CD4-positive, alpha-beta T cell treated with Interleukin-10 for 1 hour (primary cell): ENCODE data around the gene FAAH.
"Not testable (repeated sequence)": the region's sequence is repeated elsewhere in the genome, so short reads cannot be mapped to it uniquely, and the experiment has no call there.

ENCODE experiments used
- DNase-seq: peaks from one replicate; pipeline ENCODE4 v3.0.0-alpha.2; 2020

The FAAH gene

DNA sequence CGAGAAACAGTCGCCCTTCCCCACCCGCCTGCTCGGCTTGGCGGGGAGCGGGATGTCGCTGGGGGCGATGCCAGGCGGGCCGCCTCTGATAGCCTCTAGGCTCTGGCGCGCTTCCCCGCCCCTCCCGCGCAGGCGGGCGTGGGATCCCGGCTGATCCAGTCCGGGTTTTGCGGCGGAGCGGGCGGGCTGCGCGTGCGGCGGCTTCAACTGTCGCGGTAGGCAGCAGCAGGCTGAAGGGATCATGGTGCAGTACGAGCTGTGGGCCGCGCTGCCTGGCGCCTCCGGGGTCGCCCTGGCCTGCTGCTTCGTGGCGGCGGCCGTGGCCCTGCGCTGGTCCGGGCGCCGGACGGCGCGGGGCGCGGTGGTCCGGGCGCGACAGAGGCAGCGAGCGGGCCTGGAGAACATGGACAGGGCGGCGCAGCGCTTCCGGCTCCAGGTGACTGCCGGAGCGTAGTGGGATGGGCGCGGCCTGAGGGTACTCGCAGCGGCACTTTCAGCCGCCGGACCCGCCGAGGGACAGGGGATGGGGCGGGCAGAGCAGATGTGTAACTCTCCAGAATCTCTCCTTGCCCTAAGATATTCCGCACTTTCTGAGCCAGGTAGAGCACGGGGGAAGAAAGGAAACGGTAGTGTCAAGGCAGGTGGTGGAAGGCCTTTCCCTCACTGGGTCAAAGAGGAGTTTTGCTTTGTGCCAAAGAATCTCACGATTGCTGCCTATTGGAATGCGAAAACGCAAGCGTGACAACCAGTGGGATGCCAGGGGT lies at the start of gene FAAH:
FAAH (plus strand) TSS at position 210 of the 764 bp plus-strand sequence; CDS start at position 242, 32 bp downstream.
- DNase-seq = peak; percentile 47

DNA sequence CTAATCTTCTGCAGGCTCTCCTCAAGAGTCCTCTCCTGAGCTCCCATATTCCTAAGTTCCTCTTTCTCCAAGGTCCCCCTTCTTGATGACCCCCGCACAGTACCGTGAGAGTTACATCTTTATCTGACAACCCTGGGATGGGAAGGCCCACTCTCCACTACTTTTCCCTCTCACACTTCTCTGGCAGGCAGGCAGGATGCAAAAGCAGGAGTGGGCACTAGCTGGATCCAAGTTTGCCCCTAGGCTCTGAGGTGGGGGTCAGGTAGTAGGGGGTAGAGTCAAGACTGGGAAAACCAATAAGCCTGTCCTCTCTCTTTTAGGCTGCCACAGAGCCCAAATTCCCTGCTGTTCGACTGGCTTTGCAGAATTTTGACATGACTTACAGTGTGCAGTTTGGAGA lies 49.6 kb upstream of the FAAH start:
- DNase-seq = no peak

DNA sequence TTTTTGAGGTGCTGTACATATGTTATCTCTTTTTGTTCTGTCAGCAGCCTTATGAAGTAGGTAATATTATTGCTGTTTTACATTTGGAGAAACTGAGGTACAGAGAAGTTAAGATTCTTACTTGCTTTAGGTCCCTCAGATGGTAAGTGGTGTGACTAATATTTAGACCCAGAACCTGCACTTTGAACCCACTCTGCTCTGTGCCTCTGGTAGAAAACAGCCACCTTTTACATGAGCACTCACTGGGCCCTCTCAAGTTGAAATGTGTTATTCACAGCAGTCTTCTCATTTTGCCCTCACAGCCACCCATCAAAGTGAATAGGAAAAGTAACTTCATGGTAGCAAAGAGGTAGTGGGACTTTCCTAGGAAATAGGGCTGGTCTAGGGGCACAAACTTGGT lies 48.8 kb upstream of the FAAH start:
- DNase-seq = no peak

DNA sequence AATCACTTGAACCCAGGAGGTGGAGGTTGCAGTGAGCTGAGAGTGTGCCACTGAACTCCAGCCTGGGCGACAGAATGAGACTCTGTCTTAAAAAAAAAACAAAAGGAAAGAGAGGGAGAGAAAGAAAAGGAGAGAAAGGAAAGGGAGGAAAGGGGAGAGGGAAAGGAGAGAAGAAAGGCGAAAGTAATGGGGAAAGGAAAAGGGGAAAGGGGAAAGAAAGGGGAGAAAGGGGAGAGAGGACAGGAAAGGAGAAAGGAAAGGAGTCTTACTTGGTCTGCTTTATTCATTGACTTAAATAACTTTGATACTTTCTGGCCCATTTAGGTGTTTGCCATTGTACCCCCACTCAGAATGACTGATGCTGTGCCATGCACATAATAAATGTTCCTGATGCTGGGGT lies 41.8 kb upstream of the FAAH start:
- DNase-seq = no peak

DNA sequence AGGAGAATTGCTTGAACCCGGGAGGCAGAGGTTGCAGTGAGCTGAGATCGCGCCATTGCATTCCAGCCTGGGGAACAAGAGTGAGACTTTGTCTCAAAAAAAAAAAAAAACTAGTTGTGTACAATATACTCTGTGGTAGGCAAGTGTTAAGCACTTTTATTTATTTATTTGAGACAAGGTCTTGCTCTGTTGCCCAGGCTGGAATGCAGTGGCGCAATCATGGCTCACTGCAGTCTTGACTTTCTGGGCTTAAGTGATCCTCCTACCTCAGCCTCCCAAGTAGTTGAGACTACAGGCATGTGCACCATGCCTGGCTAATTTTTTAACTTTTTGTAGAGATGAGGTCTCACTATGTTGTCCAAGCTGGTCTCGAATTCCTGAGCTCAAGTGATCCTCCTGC lies 38.2 kb upstream of the FAAH start:
- not testable (repeated sequence) for DNase-seq

DNA sequence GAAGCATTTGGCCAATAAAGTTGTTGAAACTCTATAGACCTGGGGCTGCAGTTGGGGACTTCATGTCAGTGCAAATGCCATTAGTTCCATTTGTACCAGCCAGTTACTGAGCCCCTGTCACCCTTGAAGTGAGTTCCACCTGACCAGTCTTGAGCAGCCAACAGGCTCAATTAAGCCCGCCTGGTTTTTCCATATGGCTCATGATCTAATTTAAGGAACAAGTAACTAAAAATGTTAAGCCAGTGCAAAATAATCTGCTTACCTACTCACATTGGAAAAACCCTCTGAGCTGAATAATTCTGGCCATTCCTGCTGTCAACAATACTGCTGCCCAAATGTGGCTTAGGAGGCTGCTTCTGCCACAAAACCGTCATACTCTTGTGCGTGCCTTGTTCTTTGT lies 32.0 kb upstream of the FAAH start:
- no peak for DNase-seq

DNA sequence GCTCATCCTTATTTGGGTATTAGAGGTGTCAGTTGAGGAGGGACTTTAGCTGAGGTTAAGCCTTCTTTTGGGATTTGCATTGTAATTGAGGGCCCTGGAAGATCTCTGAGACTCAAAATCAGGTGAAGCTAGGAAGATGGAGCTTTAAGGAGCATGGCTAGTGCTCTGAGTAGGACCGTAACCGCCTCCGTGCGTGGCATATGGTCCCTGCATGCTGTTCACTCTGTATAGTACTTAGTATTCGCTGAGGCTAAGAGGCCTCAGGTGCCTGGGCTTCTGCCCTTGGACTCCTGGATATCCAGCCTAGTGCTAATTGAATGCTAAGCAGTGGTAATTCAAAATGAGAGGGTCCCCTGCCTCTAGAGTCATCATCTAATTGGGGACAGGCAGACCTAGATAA lies 31.0 kb upstream of the FAAH start:
- no peak for DNase-seq

DNA sequence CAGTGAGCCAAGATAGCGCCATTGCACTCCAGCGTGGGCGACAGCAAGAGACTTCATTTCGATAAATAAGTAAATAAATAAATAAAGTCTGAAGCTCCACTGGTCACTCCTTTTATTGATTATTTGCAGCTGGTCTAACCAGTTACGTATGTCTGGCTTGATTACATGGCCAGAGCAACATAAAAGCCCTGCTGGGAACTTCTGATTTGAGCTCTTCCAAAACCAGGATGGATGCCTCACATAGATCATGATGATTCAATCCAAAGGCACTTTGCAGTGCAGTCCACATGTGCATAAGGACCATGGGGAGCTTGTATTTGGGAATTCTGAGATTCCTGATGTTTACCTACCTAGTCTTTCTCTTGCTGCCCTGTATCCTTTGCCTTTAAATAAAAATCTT lies 29.5 kb upstream of the FAAH start:
- DNase-seq = no peak

DNA sequence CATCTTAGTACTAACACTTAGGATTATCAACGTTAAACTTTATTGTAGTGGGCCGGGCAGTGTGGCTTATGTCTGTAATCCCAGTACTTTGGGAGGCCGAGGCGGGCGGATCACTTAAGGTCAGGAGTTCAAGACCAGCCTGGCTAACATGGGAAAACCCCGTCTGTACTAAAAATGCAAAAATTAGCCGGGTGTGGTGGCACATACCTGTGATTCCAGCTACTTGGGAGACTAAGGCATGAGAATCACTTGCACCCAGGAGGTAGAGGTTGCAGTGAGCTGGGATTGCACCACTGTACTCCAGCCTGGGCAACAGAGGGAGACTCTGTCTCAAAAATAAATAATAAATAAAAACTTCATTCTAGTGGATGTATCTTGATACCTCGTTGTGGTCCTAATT lies 28.3 kb upstream of the FAAH start:
- DNase-seq = not testable (repeated sequence)

DNA sequence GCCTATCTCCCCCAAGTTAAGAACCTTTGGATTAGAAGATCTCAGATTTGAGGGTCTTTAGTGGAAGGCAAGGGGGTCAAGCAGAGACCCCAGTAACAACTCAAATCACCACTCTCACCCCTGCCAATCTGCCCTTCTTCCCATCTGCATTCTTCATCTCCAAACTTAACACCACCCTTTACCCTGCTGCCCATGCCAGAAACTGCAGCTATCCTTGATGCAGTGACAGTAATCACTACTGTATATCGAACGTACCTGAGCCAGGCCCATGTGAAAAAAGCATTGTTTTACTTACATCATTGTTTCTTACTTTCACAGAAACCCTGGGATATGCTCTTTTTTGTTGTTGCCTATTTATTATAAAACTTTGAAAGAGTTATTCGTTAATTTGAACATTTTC lies 27.0 kb upstream of the FAAH start:
- no peak for DNase-seq

DNA sequence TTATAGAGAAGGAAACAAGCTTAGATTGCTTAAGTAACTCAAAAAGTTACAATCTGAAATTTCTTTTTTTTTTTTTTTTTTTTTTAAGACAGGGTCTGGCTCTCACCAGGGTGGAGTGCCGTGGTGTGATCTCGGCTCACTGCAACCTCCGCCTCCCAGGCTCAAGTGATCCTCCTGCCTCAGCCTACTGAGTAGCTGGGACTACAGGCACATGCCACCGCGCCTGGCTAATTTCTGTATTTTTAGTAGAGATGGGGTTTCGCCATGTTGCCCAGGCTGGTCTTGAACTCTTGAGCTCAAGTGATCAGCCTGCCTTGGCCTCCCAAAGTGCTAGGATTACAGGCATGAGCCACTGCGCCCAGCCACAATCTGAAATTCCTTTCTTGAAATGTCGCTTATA lies 26.4 kb upstream of the FAAH start:
- DNase-seq = not testable (repeated sequence)

DNA sequence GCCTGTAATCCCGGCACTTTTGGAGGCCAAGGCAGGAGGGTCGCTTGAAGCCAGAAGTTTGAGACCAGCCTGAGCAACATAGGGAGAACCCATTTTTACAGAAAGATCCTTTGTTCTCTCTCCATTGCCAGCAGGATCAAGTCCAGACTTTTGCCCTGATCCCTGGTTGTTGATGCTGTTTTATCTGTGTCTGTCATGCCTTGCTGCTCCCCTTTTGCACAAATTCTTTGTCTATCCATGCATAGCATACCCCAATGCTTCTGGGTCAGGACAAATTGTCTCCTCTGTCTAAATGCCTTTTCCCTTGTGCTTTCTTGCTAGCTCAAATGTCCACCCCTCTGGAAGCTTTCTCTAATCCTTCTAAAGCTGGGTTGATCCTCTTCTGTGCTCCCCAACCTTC lies 25.3 kb upstream of the FAAH start:
- DNase-seq = no peak

DNA sequence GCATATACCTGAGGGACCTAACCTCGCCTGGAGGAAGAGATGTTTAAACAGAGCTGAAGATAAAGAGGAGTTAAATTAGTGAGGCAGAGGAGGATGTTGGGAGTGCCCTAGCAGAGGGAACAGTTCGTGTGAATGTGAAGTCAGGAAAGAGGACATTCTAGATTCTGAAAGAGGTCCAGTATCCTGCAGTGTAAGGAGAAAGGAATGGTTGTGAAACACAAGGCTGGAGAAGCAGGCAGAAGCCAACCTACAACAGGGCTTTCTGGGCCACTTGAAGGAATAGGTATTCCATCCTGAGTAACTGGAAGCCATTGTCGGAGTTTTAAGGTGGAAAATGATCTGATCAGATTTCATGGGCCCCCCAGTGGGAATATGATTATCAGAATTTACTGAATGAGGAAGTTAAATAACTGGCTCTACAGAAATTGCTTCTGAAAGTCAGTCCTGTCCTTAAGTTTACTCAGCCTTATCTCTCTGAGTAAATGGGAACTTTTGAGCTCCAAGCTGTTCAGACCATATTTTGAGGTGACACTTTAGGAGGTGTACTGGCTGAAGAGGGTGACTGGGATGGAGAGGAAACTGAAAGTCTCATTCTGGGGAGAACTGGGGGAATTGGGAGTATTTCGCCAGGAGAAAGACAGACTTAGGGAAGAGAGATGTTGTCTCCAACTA lies 24.4 kb upstream of the FAAH start:
- no peak for DNase-seq

DNA sequence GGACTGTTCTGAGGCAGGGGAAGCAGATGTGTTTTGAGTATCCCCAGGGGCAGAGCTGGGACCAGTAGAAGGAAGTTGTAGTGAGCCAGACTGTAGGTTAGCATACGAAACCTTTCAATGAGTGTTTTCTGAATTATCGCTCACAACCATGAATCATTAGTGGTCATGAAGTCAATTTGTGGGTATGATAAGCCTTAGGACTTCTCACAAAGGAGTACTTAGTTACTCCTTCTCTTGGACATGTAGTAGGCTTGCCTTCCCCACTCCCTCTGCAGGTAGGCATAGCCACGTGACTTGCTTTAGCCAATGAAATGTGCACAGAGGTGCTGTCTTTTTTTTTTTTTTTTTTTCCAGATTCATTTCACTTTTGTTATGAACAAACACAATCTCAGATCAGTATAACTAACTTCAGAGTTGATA lies 23.9 kb upstream of the FAAH start:
- no peak for DNase-seq

DNA sequence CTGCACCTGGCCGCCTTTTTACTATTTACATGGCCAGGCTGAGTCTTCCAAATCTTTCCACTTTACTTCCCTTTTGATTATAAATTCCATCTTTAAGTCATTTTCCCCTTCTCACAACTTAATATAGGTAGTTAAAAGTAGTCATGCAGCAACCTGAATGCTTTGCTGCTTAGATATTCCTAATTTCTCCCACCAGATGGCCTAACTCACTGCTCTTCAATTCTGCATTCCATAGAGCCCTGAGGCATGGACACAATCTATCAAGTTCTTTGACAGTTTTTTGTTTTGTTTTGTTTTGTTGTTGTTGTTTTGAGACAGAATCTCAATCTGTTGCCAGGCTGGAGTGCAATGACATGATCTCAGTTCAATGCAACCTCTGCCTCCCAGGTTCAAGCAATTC lies 21.7 kb upstream of the FAAH start:
- no peak for DNase-seq

DNA sequence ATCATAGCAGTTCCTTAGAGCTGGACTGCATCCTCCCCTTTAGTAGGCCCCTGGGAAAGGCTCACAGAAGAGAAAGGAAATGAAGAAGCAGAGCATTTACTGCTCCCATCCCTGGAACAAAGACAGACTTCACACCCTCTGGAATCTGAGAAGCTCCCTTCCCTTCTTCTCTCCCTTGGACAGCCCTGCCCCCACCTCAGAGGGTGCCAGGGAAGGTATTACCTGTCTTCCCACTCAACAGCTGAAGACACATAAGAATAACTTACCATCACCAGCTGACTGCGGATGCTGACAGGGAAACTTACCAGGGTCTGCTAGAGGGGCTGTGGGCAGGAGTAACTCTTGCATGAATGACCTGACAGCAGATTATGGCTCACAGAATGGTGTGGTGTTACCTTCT lies 14.1 kb upstream of the FAAH start:
- DNase-seq = no peak

DNA sequence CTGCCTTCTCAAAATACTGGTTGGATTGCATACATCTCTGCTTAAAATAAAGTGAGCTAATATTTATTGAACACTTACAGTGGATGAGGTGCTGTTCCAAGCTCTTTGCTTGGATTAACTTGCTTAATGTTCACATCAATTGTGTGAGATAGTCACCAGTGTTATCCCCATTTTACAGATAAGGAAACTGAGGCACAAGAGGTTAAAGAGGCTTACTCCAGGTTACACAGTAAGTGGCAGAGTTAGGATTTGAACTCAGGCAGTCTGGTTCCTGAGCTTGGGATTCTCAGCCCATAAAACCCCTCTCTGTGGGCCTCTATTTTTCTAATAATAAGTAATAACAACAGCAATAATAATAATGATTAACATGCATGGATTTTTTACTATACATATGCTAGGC lies 13.6 kb upstream of the FAAH start:
- DNase-seq = no peak

DNA sequence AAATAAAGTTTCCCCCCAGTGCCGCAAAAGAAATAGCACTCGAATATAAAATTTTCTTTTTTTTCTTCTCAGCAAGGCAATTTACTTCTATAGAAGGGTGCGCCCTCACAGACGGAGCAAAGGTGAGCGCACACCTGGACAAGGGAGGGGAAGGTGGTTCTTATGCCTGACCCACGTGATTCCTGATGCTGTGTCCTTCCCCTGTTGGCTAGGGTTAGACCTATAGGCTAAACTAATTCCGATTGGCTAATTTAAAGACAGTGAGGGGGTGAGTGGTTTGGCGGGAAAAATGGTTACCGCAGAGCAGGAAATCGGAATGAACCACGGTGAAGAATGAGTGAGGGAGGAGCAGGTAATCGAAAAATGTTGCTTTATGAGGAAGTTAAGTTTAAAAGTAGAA lies 607 bp upstream of the FAAH start:
- DNase-seq = no peak

DNA sequence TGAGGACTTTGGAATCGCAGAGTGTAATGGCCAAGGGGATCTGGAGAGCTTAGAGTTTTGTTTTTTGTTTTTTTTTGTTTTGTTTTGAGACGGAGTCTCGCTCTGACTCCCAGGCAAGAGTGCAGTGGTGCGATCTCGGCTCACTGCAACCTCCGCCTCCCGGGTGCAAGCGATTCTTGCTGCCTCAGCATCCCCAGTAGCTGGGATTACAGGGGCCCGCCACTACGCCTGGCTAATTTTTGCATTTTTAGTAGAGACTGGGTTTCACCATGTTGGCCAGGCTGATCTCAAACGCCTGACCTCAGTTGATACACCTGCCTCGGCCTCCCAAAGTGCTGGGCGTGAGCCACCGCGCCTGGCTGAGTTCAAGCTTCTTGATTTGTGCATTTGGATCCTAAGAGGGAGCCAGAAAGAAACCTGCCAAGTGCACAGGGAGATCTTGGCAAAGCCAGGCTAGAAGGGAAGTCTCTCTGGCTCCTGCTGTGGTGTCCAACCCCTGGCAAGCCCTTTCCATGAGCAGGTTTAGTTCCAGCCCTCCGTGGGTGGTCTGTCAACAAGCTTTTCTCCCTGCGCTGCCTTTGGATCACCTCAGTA lies 852 bp downstream of the FAAH start:
- no peak for DNase-seq

DNA sequence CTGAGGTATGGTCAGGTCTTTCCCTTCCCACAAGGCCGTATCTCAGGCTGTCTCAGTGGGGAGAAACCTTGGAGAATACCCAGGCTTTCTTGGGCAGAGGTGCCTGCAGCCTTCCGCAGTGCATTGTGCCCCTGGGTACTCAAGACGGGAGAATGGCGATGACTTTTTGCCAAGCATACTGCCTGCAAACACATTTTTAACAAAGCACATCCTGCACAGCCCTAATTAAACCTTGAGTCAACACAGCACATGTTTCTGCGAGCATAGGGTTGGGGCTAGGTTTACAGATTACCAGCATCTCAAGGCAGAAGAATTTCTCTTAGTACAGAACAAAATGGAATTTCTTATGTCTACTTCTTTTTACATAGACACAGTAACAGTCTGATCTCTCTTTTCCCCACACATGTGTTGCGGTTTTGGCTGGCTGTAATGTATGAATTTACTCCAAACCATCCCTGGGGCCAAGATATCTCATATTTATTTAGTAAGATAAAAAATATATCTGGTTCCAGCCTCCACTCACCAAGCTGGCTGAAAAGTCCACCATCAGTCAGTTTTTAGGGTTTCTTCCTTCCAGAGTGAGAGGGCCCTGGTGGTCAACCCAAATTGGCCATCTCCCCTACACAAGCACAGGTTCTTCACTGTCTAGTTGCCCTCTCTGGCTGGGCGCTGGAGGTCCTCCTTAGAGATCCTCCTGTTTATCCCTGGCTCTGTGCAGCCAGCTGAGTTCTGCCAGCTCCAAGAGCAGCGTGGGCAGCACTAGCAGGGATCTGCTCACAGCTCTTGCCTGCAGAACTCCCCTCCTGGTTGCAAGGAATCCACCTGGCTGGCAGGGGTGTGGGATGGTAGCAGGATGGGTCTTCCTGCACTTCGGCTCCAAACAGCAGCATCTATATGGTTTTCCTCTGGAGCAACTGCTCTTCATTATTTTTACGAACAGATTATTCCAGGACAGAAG lies 2.6 kb downstream of the FAAH start:
- no peak for DNase-seq

DNA sequence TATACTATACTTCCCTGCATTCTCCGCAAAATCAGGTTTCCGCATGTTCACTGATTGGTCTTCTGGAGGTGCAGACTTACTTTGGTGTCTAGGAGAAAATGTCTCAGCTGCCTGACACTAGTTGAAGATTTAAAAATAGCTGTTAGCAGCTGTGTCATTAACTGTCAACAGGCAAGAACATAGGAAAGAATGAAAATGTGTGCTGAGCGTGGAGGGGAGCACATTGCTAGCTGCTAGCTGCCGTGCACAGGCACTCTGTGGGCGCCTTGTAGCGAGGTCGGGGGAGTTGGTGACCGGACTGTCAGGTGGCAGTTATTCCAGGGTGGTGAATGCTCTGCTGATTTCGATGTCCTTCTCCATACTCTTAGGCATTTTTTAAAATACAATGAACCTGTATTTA lies 5.2 kb downstream of the FAAH start:
- no peak for DNase-seq

DNA sequence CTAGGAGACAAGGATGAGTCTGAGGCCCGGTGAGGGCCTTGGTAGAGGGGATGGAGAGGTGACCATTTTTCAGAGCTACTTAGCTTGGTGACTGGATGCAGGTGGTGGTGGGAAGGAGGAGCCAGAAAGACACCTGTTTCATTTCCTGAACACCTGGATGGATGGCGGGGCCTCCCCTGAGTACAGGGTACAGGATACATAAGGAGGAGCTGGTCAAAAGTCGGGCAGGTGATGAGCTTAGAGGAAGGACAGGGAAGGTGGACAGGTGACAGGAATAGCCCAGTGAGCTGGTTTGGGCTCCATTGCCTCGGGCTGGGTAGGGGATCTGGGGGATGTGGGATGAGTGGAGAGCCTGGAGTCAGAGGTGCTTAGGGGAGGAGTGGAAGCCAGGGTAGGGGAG lies 6.3 kb downstream of the FAAH start:
- no peak for DNase-seq
